Stomach smooth muscle (tissue), 2 donors: ENCODE measurements around the gene KRT86.

Experiments used
- H3K27ac ChIP-seq: one replicate; pipeline ENCODE4 v1.7.0; 2013; ENCODE audit warnings: mild to moderate bottlenecking, low read length, inconsistent platforms
- H3K27me3 ChIP-seq, 2 donors: one replicate each; pipeline ENCODE4 v1.7.0; 2013; ENCODE audit warnings: low read length in 2 of 2; ENCODE audit not compliant: insufficient read depth in 2 of 2, control insufficient read depth in 1 of 2
- H3K36me3 ChIP-seq, 2 donors: one replicate each; pipeline ENCODE4 v1.7.0; 2013; ENCODE audit warnings: low read length in 2 of 2; ENCODE audit not compliant: control insufficient read depth in 2 of 2, insufficient read depth in 2 of 2
- H3K4me1 ChIP-seq: one replicate; pipeline ENCODE4 v1.7.0; 2013; ENCODE audit warnings: low read length; ENCODE audit not compliant: control insufficient read depth, insufficient read depth
- H3K4me3 ChIP-seq, 2 donors: one replicate each; pipeline ENCODE4 v1.7.0; 2013; ENCODE audit warnings: low read length in 2 of 2
- H3K9ac ChIP-seq, 2 donors: one replicate each; pipeline ENCODE4 v1.7.0; 2013; ENCODE audit warnings: low read length in 2 of 2, mild to moderate bottlenecking in 1 of 2
- H3K9me3 ChIP-seq, 2 donors: one replicate each; pipeline ENCODE4 v1.7.0; 2013; ENCODE audit warnings: low read length in 2 of 2; ENCODE audit not compliant: control insufficient read depth in 2 of 2
- donor health status: healthy.
- donor health status: Pancreatic carcinoma.

KRT86 gene

GRCh38 chr12:52320784-52321400, 46.4 kb downstream of the KRT86 start, which contains the start of gene KRT83:
TSS of gene KRT83 (minus strand) at chr12:52321398. CDS start at chr12:52321335, 63 bp downstream.
- no peak within 1 kb of the TSS for H3K27ac ChIP-seq
- no peaks in the 10 kb centered on the region for H3K4me1 ChIP-seq
- H3K9me3 ChIP-seq: no peaks in the 10 kb centered on the region
- no peaks in the 10 kb centered on the region for H3K36me3 ChIP-seq
- no peak within 1 kb of the TSS for H3K4me3 ChIP-seq
- peaks cover 5 to 8% of the 10 kb centered on the region in 2 donors for H3K27me3 ChIP-seq
- no peak within 1 kb of the TSS for H3K9ac ChIP-seq

- H3K36me3 ChIP-seq: no peaks in the 10 kb centered on the region
- no peak overlapping the region for H3K27ac ChIP-seq
- no peak overlapping the region for H3K4me3 ChIP-seq
- H3K9me3 ChIP-seq: no peaks in the 10 kb centered on the region
- no peak overlapping the region for H3K9ac ChIP-seq
- H3K27me3 ChIP-seq: peaks cover 5 to 8% of the 10 kb centered on the region in 2 donors
- no peaks in the 10 kb centered on the region for H3K4me1 ChIP-seq
Measured at GRCh38 chr12:52321418-52321817, 47.0 kb downstream of the KRT86 start.

GRCh38 chr12:52322069-52322468, 47.6 kb downstream of the KRT86 start:
- peaks cover 5 to 8% of the 10 kb centered on the region in 2 donors for H3K27me3 ChIP-seq

GRCh38 chr12:52323001-52323400, 48.6 kb downstream of the KRT86 start:
- Histone ChIP-seq H3K36me3 (no peaks in the 10 kb centered on the region), H3K4me3 (no peak overlapping the region), H3K4me1 (no peaks in the 10 kb centered on the region), H3K27ac (no peak overlapping the region), H3K9me3 (no peaks in the 10 kb centered on the region), H3K27me3 (peaks cover 3 to 8% of the 10 kb centered on the region in 2 donors), H3K9ac (no peak overlapping the region)

More at GRCh38 chr12:52322069-52322468, 47.6 kb downstream of the KRT86 start:
- Histone ChIP-seq H3K4me3 (no peak overlapping the region), H3K36me3 (no peaks in the 10 kb centered on the region), H3K4me1 (no peaks in the 10 kb centered on the region), H3K9me3 (no peaks in the 10 kb centered on the region), H3K9ac (no peak overlapping the region), H3K27ac (no peak overlapping the region)

- Histone ChIP-seq H3K27ac (no peak overlapping the region), H3K27me3 (peaks cover 2 to 8% of the 10 kb centered on the region in 2 donors)
Measured at GRCh38 chr12:52323416-52324152, 49.1 kb downstream of the KRT86 start.

GRCh38 chr12:52324153-52324444, 49.7 kb downstream of the KRT86 start:
- Histone ChIP-seq H3K9me3 (no peaks in the 10 kb centered on the region), H3K9ac (no peak overlapping the region), H3K4me3 (no peak overlapping the region), H3K4me1 (no peaks in the 10 kb centered on the region), H3K27ac (no peak overlapping the region), H3K27me3 (peaks cover 2 to 8% of the 10 kb centered on the region in 2 donors), H3K36me3 (no peaks in the 10 kb centered on the region)

More at GRCh38 chr12:52323416-52324152, 49.1 kb downstream of the KRT86 start:
- Histone ChIP-seq H3K4me3 (no peak overlapping the region), H3K9ac (no peak overlapping the region), H3K9me3 (no peaks in the 10 kb centered on the region), H3K4me1 (no peaks in the 10 kb centered on the region), H3K36me3 (no peaks in the 10 kb centered on the region)

- no peak overlapping the region for H3K9ac ChIP-seq
- H3K4me1 ChIP-seq: no peaks in the 10 kb centered on the region
- no peaks in the 10 kb centered on the region for H3K9me3 ChIP-seq
- no peak overlapping the region for H3K27ac ChIP-seq
- H3K4me3 ChIP-seq: no peak overlapping the region
- no peaks in the 10 kb centered on the region for H3K36me3 ChIP-seq
- H3K27me3 ChIP-seq: peaks cover 0 to 5% of the 10 kb centered on the region in 2 donors
Measured at GRCh38 chr12:52327052-52327829, 52.8 kb downstream of the KRT86 start.

GRCh38 chr12:52327830-52328500, 53.5 kb downstream of the KRT86 start:
- Histone ChIP-seq H3K9me3 (no peaks in the 10 kb centered on the region), H3K27ac (no peak overlapping the region), H3K9ac (no peak overlapping the region)

GRCh38 chr12:52331039-52331438, 56.6 kb downstream of the KRT86 start:
- peaks cover 0 to 5% of the 10 kb centered on the region in 2 donors for H3K9me3 ChIP-seq
- no peak overlapping the region for H3K9ac ChIP-seq
- H3K4me3 ChIP-seq: no peak overlapping the region
- H3K27me3 ChIP-seq: peaks cover 0 to 5% of the 10 kb centered on the region in 2 donors
- H3K27ac ChIP-seq: no peak overlapping the region
- H3K4me1 ChIP-seq: no peaks in the 10 kb centered on the region
- no peaks in the 10 kb centered on the region for H3K36me3 ChIP-seq

More at GRCh38 chr12:52327830-52328500, 53.5 kb downstream of the KRT86 start:
- no peaks in the 10 kb centered on the region for H3K4me1 ChIP-seq
- H3K36me3 ChIP-seq: no peaks in the 10 kb centered on the region
- H3K27me3 ChIP-seq: peaks cover 0 to 5% of the 10 kb centered on the region in 2 donors
- no peak overlapping the region for H3K4me3 ChIP-seq

- Histone ChIP-seq H3K4me3 (no peak overlapping the region), H3K36me3 (no peaks in the 10 kb centered on the region)
Measured at GRCh38 chr12:52331833-52332232, 57.4 kb downstream of the KRT86 start.

More at GRCh38 chr12:52331833-52332232, 57.4 kb downstream of the KRT86 start:
- Histone ChIP-seq H3K27me3 (peaks cover 0 to 5% of the 10 kb centered on the region in 2 donors), H3K27ac (no peak overlapping the region), H3K9ac (no peak overlapping the region), H3K4me1 (no peaks in the 10 kb centered on the region), H3K9me3 (peaks cover 0 to 9% of the 10 kb centered on the region in 2 donors)
